Prostate gland (tissue), 2 donors: ENCODE measurements around the gene FAM167B. TPM values are rescaled to one million over a fixed set of nuclear protein-coding genes. Genes with fewer than 3 reads are reported as not detected.

Source experiments
- DNase-seq: peaks from one replicate; pipeline ENCODE4 v3.0.0-alpha.2; 2019; ENCODE audit warnings: low spot score
- H3K27ac ChIP-seq, 2 donors: fragments of 200-600 bp; sonication (generic); 2 replicates each; pipeline ENCODE4 v1.5.1; 2017 to 2019
- H3K27me3 ChIP-seq: fragments of 200-600 bp; sonication (generic); replicated peaks from 2 replicates; pipeline ENCODE4 v1.5.1; 2019; ENCODE audit not compliant: insufficient read depth
- H3K36me3 ChIP-seq, 2 donors: fragments of 200-600 bp; sonication (generic); 1 replicate in 1 of 2; 2 replicates in 1 of 2; pipeline versions ENCODE4 v1.5.1 to v1.8.1; 2017 to 2019
- H3K4me1 ChIP-seq: fragments of 200-600 bp; sonication (generic); replicated peaks from 2 replicates; pipeline ENCODE4 v1.5.1; 2019
- H3K4me3 ChIP-seq, 2 donors: fragments of 200-600 bp; sonication (generic); 2 replicates each; pipeline ENCODE4 v1.5.1; 2017 to 2019
- H3K9me3 ChIP-seq: fragments of 200-600 bp; sonication (generic); 2 replicates; pipeline ENCODE4 v1.5.1; 2017
- POLR2A ChIP-seq: fragments of 450-650 bp; IDR thresholded peaks from one replicate; pipeline ENCODE4 v1.6.1; 2016; ENCODE audit warnings: antibody characterized with exemption, mild to moderate bottlenecking
- POLR2AphosphoS5 ChIP-seq: sonication (generic); formaldehyde crosslinking; IDR thresholded peaks from one replicate; pipeline ENCODE4 v1.6.1; 2017; ENCODE audit warnings: antibody characterized with exemption
- WGBS: methylation state at CpG from one replicate; pipeline ENCODE4 v1.1.5; 2018; 5-methylcytosine and 5-hydroxymethylcytosine counted together
- intact Hi-C: fragments of 100-400 bp; cut with DNase I; formaldehyde crosslinking; loops from one replicate; pipeline ENCODE4 v1.14.2; 2022
- total RNA-seq, 2 donors: library from RNA; depleted of rRNA; stranded (reverse); fragments of >200 nt; gene quantifications; one replicate each; pipeline ENCODE4 v1.1.0, GENCODE V29; 2016
- TF ChIP-seq, protein P1 (sequence below), 4 experiments: fragments of 200-600 bp in 2 of 4; fragments of 450-650 bp in 2 of 4; sonication (generic) in 2 of 4; IDR thresholded peaks; 1 replicate in 3 of 4; 2 replicates in 1 of 4; pipeline ENCODE4 v1.5.1; 2016 to 2019; ENCODE audit warnings: antibody characterized with exemption in 4 of 4, mild to moderate bottlenecking in 2 of 4, moderate library complexity in 2 of 4

Gene FAM167B
- 1 to 10 TPM; 2.3 to 3.6 TPM for total RNA-seq

GRCh38 chr1:32246888-32247273, at the start of gene FAM167B:
Gene FAM167B (plus strand): TSS chr1:32247222. CDS start chr1:32247422, 200 bp downstream.
- H3K36me3 ChIP-seq, result no peaks in the 10 kb centered on the region
- DNase-seq, result no peak
- H3K4me1 ChIP-seq, result no peaks in the 10 kb centered on the region
- H3K27ac ChIP-seq, result peak within 1 kb of the TSS; percentile 22 to 48
- H3K4me3 ChIP-seq, result no peak within 1 kb of the TSS
- peak; percentile 51 for TF ChIP-seq POLR2AphosphoS5
- TF ChIP-seq, protein P1, sequence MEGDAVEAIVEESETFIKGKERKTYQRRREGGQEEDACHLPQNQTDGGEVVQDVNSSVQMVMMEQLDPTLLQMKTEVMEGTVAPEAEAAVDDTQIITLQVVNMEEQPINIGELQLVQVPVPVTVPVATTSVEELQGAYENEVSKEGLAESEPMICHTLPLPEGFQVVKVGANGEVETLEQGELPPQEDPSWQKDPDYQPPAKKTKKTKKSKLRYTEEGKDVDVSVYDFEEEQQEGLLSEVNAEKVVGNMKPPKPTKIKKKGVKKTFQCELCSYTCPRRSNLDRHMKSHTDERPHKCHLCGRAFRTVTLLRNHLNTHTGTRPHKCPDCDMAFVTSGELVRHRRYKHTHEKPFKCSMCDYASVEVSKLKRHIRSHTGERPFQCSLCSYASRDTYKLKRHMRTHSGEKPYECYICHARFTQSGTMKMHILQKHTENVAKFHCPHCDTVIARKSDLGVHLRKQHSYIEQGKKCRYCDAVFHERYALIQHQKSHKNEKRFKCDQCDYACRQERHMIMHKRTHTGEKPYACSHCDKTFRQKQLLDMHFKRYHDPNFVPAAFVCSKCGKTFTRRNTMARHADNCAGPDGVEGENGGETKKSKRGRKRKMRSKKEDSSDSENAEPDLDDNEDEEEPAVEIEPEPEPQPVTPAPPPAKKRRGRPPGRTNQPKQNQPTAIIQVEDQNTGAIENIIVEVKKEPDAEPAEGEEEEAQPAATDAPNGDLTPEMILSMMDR (IDR thresholded peaks at IDR 0.05), result no peak
- no peaks in the 10 kb centered on the region for H3K9me3 ChIP-seq
- H3K27me3 ChIP-seq, result no peaks in the 10 kb centered on the region
- intact Hi-C loops, result no loop called here
- WGBS, result 54% methylated on average over 3 of the region's 3 CpGs

DNA sequence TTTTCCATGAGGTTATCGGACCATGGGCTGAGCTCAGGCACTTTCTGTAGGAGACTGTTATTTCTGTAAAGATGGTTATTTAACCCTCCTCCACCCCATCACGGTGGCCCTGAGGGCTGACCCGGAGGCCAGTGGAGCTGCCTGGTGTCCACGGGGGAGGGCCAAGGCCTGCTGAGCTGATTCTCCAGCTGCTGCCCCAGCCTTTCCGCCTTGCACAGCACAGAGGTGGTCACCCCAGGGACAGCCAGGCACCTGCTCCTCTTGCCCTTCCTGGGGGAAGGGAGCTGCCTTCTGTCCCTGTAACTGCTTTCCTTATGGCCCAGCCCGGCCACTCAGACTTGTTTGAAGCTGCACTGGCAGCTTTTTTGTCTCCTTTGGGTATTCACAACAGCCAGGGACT, 49.2 kb upstream of the FAM167B start:
- Histone ChIP-seq H3K27me3 (no peaks in the 10 kb centered on the region), H3K36me3 (peaks cover 18 to 24% of the 10 kb centered on the region in 2 donors), H3K9me3 (no peaks in the 10 kb centered on the region), H3K4me3 (no peak overlapping the region), H3K27ac (no peak overlapping the region), H3K4me1 (peaks cover 4% of the 10 kb centered on the region)
- WGBS, result 71% methylated on average over 6 of the region's 6 CpGs
- no peak for DNase-seq
- TF ChIP-seq, protein P1 (IDR thresholded peaks at IDR 0.05), result no peak
- TF ChIP-seq POLR2AphosphoS5 (no peak), POLR2A (no peak)
- intact Hi-C loops, result no loop called here

DNA sequence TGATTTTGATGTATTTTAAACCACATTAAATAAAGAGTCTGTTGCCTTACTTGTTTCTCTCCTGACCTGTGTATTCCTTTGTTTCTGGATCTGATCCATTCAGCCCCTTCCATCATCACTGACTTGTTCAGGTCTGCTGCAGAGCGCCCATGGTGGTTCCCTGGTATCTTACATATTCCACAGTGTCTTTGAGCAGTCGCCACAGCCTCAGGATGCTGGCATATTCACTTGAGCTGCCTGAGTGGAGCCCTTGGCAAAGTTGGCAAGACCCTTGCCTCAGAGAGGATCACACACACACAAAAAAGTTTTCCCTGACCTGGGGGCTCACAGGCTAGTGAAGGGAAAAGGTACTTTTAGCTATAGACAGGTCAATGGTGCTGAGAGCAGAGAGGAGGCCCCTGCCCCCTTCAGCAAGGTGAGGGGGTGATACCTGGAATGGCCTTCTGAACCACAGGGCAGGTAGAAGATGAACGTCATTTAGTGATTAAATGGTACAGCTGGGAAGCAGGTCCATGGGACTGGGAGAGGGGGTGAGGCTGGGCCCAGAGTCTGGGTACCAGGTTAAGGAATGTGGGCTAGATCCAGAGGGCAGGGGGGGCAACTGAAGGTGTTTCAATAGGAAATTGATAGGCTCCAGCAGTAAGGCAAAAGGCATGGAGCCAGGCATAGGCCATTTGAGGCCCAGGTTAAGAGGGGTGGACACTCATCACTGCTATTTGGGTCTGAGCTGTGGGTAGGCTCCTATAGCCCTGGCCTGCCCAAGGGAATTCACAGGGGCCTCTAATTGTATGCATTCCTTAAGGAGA, 48.6 kb upstream of the FAM167B start:
- no peak for DNase-seq
- Histone ChIP-seq H3K27ac (no peak overlapping the region), H3K27me3 (no peaks in the 10 kb centered on the region), H3K4me1 (peaks cover 4% of the 10 kb centered on the region), H3K4me3 (no peak overlapping the region), H3K36me3 (peaks cover 15 to 19% of the 10 kb centered on the region in 2 donors), H3K9me3 (no peaks in the 10 kb centered on the region)
- 81% methylated on average over 3 of the region's 3 CpGs for WGBS
- TF ChIP-seq POLR2AphosphoS5 (no peak), POLR2A (no peak)
- TF ChIP-seq, protein P1 (IDR thresholded peaks at IDR 0.05), result no peak
- intact Hi-C loops, result no loop called here

- TF ChIP-seq, protein P1 (IDR thresholded peaks at IDR 0.05), result no peak
- TF ChIP-seq POLR2A (no peak), POLR2AphosphoS5 (no peak)
- intact Hi-C loops, result no loop called here
- DNase-seq, result no peak
- Histone ChIP-seq H3K27ac (peak overlapping the region; percentile 75), H3K9me3 (no peaks in the 10 kb centered on the region), H3K4me1 (peaks cover 4% of the 10 kb centered on the region), H3K27me3 (no peaks in the 10 kb centered on the region), H3K36me3 (peaks cover 11 to 17% of the 10 kb centered on the region in 2 donors), H3K4me3 (no peak overlapping the region)
- WGBS, result 50% methylated on average over 4 of the region's 4 CpGs
Measured at GRCh38 chr1:32199043-32199716, 47.8 kb upstream of the FAM167B start.
